Gastrocnemius medialis (tissue), 4 donors: Measurements from ENCODE around the gene SSC4D. TPM values are rescaled to one million over a fixed set of nuclear protein-coding genes. Genes with fewer than 3 reads are reported as not detected.

Source experiments
- ATAC-seq, 2 donors: fragments of 150-250 bp; one replicate each; pipeline ENCODE4 v1.9.1; 2016
- DNase-seq, 2 donors: peaks; one replicate each; pipeline ENCODE4 v3.0.0-alpha.2; 2019
- H3K27ac ChIP-seq, 4 donors: fragments of 200-600 bp; sonication (generic); 1 replicate in 1 of 4; 2 replicates in 3 of 4; pipeline ENCODE4 v1.5.1; 2016 to 2018; ENCODE audit warnings: mild to moderate bottlenecking in 2 of 4, moderate library complexity in 1 of 4
- H3K27me3 ChIP-seq, 3 donors: fragments of 200-600 bp; sonication (generic) in 2 of 3; 1 replicate in 1 of 3; 2 replicates in 2 of 3; pipeline versions ENCODE4 v1.5.1 to v1.6.0; 2016 to 2019; ENCODE audit warnings: mild to moderate bottlenecking in 1 of 3, moderate library complexity in 1 of 3
- H3K36me3 ChIP-seq, 2 donors: fragments of 200-600 bp; sonication (generic) in 1 of 2; one replicate each; pipeline ENCODE4 v1.5.1; 2017 to 2018
- H3K4me1 ChIP-seq, 2 donors: fragments of 200-600 bp; sonication (generic) in 1 of 2; one replicate each; pipeline ENCODE4 v1.5.1; 2016 to 2017; ENCODE audit warnings: mild to moderate bottlenecking in 2 of 2
- H3K4me3 ChIP-seq, 4 donors: fragments of 200-600 bp; sonication (generic) in 3 of 4; 1 replicate in 1 of 4; 2 replicates in 3 of 4; pipeline ENCODE4 v1.5.1; 2016 to 2019; ENCODE audit warnings: mild to moderate bottlenecking in 2 of 4
- H3K9me3 ChIP-seq, 3 donors: fragments of 200-600 bp; sonication (generic) in 2 of 3; 1 replicate in 1 of 3; 2 replicates in 2 of 3; pipeline ENCODE4 v1.5.1; 2016 to 2019
- CTCF ChIP-seq, 5 experiments: fragments of 450-650 bp in 3 of 5; fragments of 200-600 bp in 2 of 5; sonication (generic) in 2 of 5; IDR thresholded peaks in 4 of 5; conservative IDR thresholded peaks in 1 of 5; 1 replicate in 4 of 5; 2 replicates in 1 of 5; pipeline ENCODE4 v1.5.1; 2016 to 2019; ENCODE audit warnings: antibody characterized with exemption in 5 of 5, mild to moderate bottlenecking in 3 of 5, moderate library complexity in 3 of 5
- POLR2A ChIP-seq, 2 donors: fragments of 450-650 bp; IDR thresholded peaks; one replicate each; pipeline ENCODE4 v1.6.1; 2017; ENCODE audit warnings: antibody characterized with exemption in 2 of 2, mild to moderate bottlenecking in 2 of 2, moderate library complexity in 2 of 2
- in situ Hi-C, 4 donors: fragments of 200-750 bp; cut with MboI; loops; one replicate each; pipeline versions ENCODE4 v1.15.0 to v1.8.0; 2017; ENCODE audit warnings: low sequenced_read_pairs in 4 of 4
- intact Hi-C: fragments of 100-400 bp; cut with DNase I; formaldehyde crosslinking; loops from one replicate; pipeline ENCODE4 v1.15.1; 2023; ENCODE audit warnings: low total_unique reads
- total RNA-seq, 4 donors: library from RNA; depleted of rRNA; stranded (reverse); fragments of >200 nt; gene quantifications; one replicate each; pipeline versions ENCODE4 v1.1.0 to v1.2.3, GENCODE V29; 2016

The SSC4D gene
- total RNA-seq, 4 donors from 2014 or later: 0.20 to 0.68 (median 0.25) TPM; not detected in 1

GRCh38 chr7:76346778-76347177, 62.7 kb downstream of the SSC4D start:
- DNase-seq: no peak
- Histone ChIP-seq H3K27ac (peak overlapping the region; percentile 96 to 100 (median 98)), H3K9me3 (no peaks in the 10 kb centered on the region), H3K27me3 (no peaks in the 10 kb centered on the region), H3K4me3 (no peak overlapping the region), H3K4me1 (peaks cover 66 to 76% of the 10 kb centered on the region in 2 donors), H3K36me3 (peaks cover 0 to 59% of the 10 kb centered on the region in 2 donors)
- no peak for ATAC-seq
- intact Hi-C loops (no loop called here), in situ Hi-C loops (no loop called here)
- no peak for TF ChIP-seq CTCF (IDR thresholded peaks at IDR 0.05 in 4 of 5, conservative IDR thresholded peaks at IDR 0.05 in 1 of 5)
- TF ChIP-seq POLR2A (IDR thresholded peaks at IDR 0.05): no peak

- intact Hi-C loops: no loop called here
- Histone ChIP-seq H3K27me3 (no peaks in the 10 kb centered on the region), H3K4me3 (no peak overlapping the region), H3K4me1 (peaks cover 64 to 77% of the 10 kb centered on the region in 2 donors), H3K9me3 (no peaks in the 10 kb centered on the region), H3K27ac (peak overlapping the region; percentile 96 to 100 (median 98)), H3K36me3 (peaks cover 0 to 64% of the 10 kb centered on the region in 2 donors)
- DNase-seq: no peak
- ATAC-seq: peak in 1 of 2 donors; percentile 82
- in situ Hi-C loops: no loop called here
- TF ChIP-seq POLR2A (IDR thresholded peaks at IDR 0.05) (no peak), CTCF (IDR thresholded peaks at IDR 0.05 in 4 of 5, conservative IDR thresholded peaks at IDR 0.05 in 1 of 5) (no peak)
Measured at GRCh38 chr7:76346097-76346496, 63.4 kb downstream of the SSC4D start.

GRCh38 chr7:76343931-76344321, 65.6 kb downstream of the SSC4D start:
- no peak for DNase-seq
- TF ChIP-seq POLR2A (IDR thresholded peaks at IDR 0.05): no peak
- no peak for TF ChIP-seq CTCF (IDR thresholded peaks at IDR 0.05 in 4 of 5, conservative IDR thresholded peaks at IDR 0.05 in 1 of 5)
- no peak for ATAC-seq
- H3K27ac ChIP-seq: peak overlapping the region in 2 of 4 donors; percentile 98 to 100
- in situ Hi-C loops (no loop called here), intact Hi-C loops (no loop called here)
- H3K4me3 ChIP-seq: no peak overlapping the region
- H3K4me1 ChIP-seq: peaks cover 64 to 65% of the 10 kb centered on the region in 2 donors
- no peaks in the 10 kb centered on the region for H3K9me3 ChIP-seq
- peaks cover 0 to 50% of the 10 kb centered on the region in 2 donors for H3K36me3 ChIP-seq
- H3K27me3 ChIP-seq: no peaks in the 10 kb centered on the region

- in situ Hi-C loops: no loop called here
- H3K9me3 ChIP-seq: no peaks in the 10 kb centered on the region
- TF ChIP-seq CTCF (IDR thresholded peaks at IDR 0.05 in 4 of 5, conservative IDR thresholded peaks at IDR 0.05 in 1 of 5) (no peak), POLR2A (IDR thresholded peaks at IDR 0.05) (no peak)
- DNase-seq (no peak), ATAC-seq (no peak)
- no peak overlapping the region for H3K4me3 ChIP-seq
- peaks cover 0 to 50% of the 10 kb centered on the region in 2 donors for H3K36me3 ChIP-seq
- H3K27me3 ChIP-seq: no peaks in the 10 kb centered on the region
- peak overlapping the region in 3 of 4 donors; percentile 12 to 100 (median 98) for H3K27ac ChIP-seq
- intact Hi-C loops: no loop called here
- H3K4me1 ChIP-seq: peaks cover 63 to 68% of the 10 kb centered on the region in 2 donors
Measured at GRCh38 chr7:76343294-76343930, 66.1 kb downstream of the SSC4D start.
